ENCODE results near the gene WDFY1.

WDFY1 gene

GRCh38 chr2:223944703-223945531, at the start of gene WDFY1:
TSS of gene WDFY1 (minus strand) at chr2:223945335. CDS start at chr2:223945284, 51 bp downstream.
- DNase-seq (ENCODE audit: low spot score) = peak; percentile 95
- in situ Hi-C loops (cut with MboI; ENCODE audit: low pct_unique_long_range_greater_than_20kb, low sequenced_read_pairs, unreplicated experiment) = no loop called here
- TF ChIP-seq CTCF (IDR thresholded peaks at IDR 0.05; ENCODE audit: extremely low read depth, insufficient read depth, missing control alignments) = no peak

- in situ Hi-C loops (cut with MboI; ENCODE audit: low pct_unique_long_range_greater_than_20kb, low sequenced_read_pairs, unreplicated experiment) = loop anchor here (25.0 kb wide), 1 partner anchor 268 kb away; no protein-coding TSS in a partner anchor
- no peak for TF ChIP-seq CTCF (IDR thresholded peaks at IDR 0.05; ENCODE audit: extremely low read depth, insufficient read depth, missing control alignments)
- DNase-seq (ENCODE audit: low spot score) = no peak
Measured at GRCh38 chr2:223994562-223995162, 49.5 kb upstream of the WDFY1 start.

- DNase-seq (ENCODE audit: low spot score) = peak; percentile 71
- peak; percentile 86 for TF ChIP-seq CTCF (IDR thresholded peaks at IDR 0.05; ENCODE audit: extremely low read depth, insufficient read depth, missing control alignments)
- in situ Hi-C loops (cut with MboI; ENCODE audit: low pct_unique_long_range_greater_than_20kb, low sequenced_read_pairs, unreplicated experiment) = loop anchor here (25.0 kb wide), 1 partner anchor 269 kb away; no protein-coding TSS in a partner anchor
Measured at GRCh38 chr2:223993634-223994232, 48.6 kb upstream of the WDFY1 start.

GRCh38 chr2:223991611-223992010, 46.5 kb upstream of the WDFY1 start:
- no peak for DNase-seq (ENCODE audit: low spot score)
- no peak for TF ChIP-seq CTCF (IDR thresholded peaks at IDR 0.05; ENCODE audit: extremely low read depth, insufficient read depth, missing control alignments)
- in situ Hi-C loops (cut with MboI; ENCODE audit: low pct_unique_long_range_greater_than_20kb, low sequenced_read_pairs, unreplicated experiment) = loop anchor here (25.0 kb wide), 1 partner anchor 271 kb away; no protein-coding TSS in a partner anchor

GRCh38 chr2:223989856-223990232, 44.7 kb upstream of the WDFY1 start:
- no peak for TF ChIP-seq CTCF (IDR thresholded peaks at IDR 0.05; ENCODE audit: extremely low read depth, insufficient read depth, missing control alignments)
- in situ Hi-C loops (cut with MboI; ENCODE audit: low pct_unique_long_range_greater_than_20kb, low sequenced_read_pairs, unreplicated experiment) = loop anchor here (25.0 kb wide), 1 partner anchor 272 kb away; no protein-coding TSS in a partner anchor
- DNase-seq (ENCODE audit: low spot score) = no peak

- no peak for TF ChIP-seq CTCF (IDR thresholded peaks at IDR 0.05; ENCODE audit: extremely low read depth, insufficient read depth, missing control alignments)
- DNase-seq (ENCODE audit: low spot score) = no peak
- in situ Hi-C loops (cut with MboI; ENCODE audit: low pct_unique_long_range_greater_than_20kb, low sequenced_read_pairs, unreplicated experiment) = loop anchor here (25.0 kb wide), 1 partner anchor 273 kb away; no protein-coding TSS in a partner anchor
Measured at GRCh38 chr2:223989206-223989855, 44.2 kb upstream of the WDFY1 start.
